GM18507 (cell line): ENCODE data around the gene ADARB2.
"Not testable (repeated sequence)": the region's sequence is repeated elsewhere in the genome, so short reads cannot be mapped to it uniquely, and the experiment has no call there.

Experiments used
- DNase-seq: peaks from one replicate; pipeline ENCODE4 v3.0.0; 2011; ENCODE audit warnings: low read depth; ENCODE audit not compliant: insufficient read length; ENCODE audit errors: extremely low spot score
- FAIRE-seq: peaks from 2 replicates; lab custom pipeline; 2011; peaks lifted over from hg19 to GRCh38; lab: Jason Lieb, UNC

The ADARB2 gene

GRCh38 chr10:1226907-1227306 lies 510.4 kb downstream of the ADARB2 start:
- not testable (repeated sequence) for FAIRE-seq, DNase-seq

- FAIRE-seq: not testable (repeated sequence)
Measured at GRCh38 chr10:1219874-1220273, 517.5 kb downstream of the ADARB2 start.

GRCh38 chr10:1217661-1218060 lies 519.7 kb downstream of the ADARB2 start:
- DNase-seq (no peak), FAIRE-seq (no peak)

More at GRCh38 chr10:1219874-1220273, 517.5 kb downstream of the ADARB2 start:
- DNase-seq: not testable (repeated sequence)

- DNase-seq (no peak), FAIRE-seq (no peak)
Measured at GRCh38 chr10:1217237-1217587, 520.1 kb downstream of the ADARB2 start.

GRCh38 chr10:1216574-1217236 lies 520.6 kb downstream of the ADARB2 start:
- FAIRE-seq (no peak), DNase-seq (no peak)

- FAIRE-seq: no peak
- no peak for DNase-seq
Measured at GRCh38 chr10:1215862-1216573, 521.3 kb downstream of the ADARB2 start.

- no peak for DNase-seq
- FAIRE-seq: no peak
Measured at GRCh38 chr10:1214882-1215540, 522.3 kb downstream of the ADARB2 start.

- FAIRE-seq: no peak
- no peak for DNase-seq
Measured at GRCh38 chr10:1214071-1214675, 523.2 kb downstream of the ADARB2 start.

GRCh38 chr10:1213252-1214070 lies 523.9 kb downstream of the ADARB2 start:
- DNase-seq: no peak
- no peak for FAIRE-seq

- DNase-seq (no peak), FAIRE-seq (no peak)
Measured at GRCh38 chr10:1212571-1213141, 524.7 kb downstream of the ADARB2 start.

GRCh38 chr10:1211844-1212570 lies 525.3 kb downstream of the ADARB2 start:
- DNase-seq (no peak), FAIRE-seq (no peak)

- DNase-seq (no peak), FAIRE-seq (no peak)
Measured at GRCh38 chr10:1210667-1211066, 526.7 kb downstream of the ADARB2 start.

- DNase-seq (no peak), FAIRE-seq (no peak)
Measured at GRCh38 chr10:1209355-1209979, 527.9 kb downstream of the ADARB2 start.

- FAIRE-seq: no peak
Measured at GRCh38 chr10:1208366-1209311, 528.7 kb downstream of the ADARB2 start.

GRCh38 chr10:1206601-1207000 lies 530.7 kb downstream of the ADARB2 start:
- no peak for FAIRE-seq
- no peak for DNase-seq

More at GRCh38 chr10:1208366-1209311, 528.7 kb downstream of the ADARB2 start:
- DNase-seq: no peak

GRCh38 chr10:1206101-1206500 lies 531.2 kb downstream of the ADARB2 start:
- FAIRE-seq (no peak), DNase-seq (no peak)

GRCh38 chr10:1205450-1206030 lies 531.8 kb downstream of the ADARB2 start:
- DNase-seq (no peak), FAIRE-seq (no peak)
